Stimulated activated CD8-positive, alpha-beta memory T cell treated with anti-CD3 and anti-CD28 coated beads, Interleukin-12 subunit alpha, Interleukin-12 subunit beta, amount 100 ng/mL, for 24 hours (primary cell): ENCODE results near the gene FNBP1.

Experiments
- DNase-seq: peaks from one replicate; pipeline ENCODE4 v3.0.0-alpha.2; 2020; ENCODE audit errors: extremely low read depth

FNBP1 gene

DNA sequence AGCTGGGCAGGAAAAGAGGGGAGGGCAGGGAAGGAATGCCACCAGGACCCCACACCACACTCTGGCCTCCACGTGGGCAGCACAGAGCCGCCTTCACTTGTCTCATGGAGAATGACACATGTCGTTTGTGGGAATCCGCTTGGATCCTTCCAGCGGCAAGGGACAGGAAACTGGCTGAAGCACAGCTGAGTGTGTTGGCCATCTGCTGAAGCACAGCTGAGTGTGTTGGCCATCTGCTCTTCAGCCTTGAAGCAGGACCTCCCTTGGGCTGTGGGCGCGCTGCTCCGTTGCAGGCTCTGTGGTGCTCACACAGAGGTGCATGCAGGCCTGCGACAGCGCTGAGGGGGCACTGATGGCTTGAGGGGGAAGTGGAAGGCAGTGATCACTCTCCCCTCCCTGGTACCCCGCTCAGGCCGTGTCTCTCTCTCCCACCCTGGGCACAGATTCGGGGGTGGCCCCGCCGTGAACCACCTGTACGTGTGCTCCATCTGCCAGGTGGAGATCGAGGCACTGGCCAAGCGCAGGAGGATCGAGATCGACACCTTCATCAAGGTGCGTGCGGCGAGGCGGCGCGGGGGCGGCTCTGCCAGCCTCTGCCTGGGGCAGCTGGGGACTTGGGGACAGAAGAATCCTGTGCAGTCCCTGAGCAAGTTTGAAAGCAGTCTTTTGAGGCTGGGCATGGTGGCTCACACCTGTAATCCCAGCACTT is 167.1 kb downstream of the FNBP1 start:
- DNase-seq, result no peak

DNA sequence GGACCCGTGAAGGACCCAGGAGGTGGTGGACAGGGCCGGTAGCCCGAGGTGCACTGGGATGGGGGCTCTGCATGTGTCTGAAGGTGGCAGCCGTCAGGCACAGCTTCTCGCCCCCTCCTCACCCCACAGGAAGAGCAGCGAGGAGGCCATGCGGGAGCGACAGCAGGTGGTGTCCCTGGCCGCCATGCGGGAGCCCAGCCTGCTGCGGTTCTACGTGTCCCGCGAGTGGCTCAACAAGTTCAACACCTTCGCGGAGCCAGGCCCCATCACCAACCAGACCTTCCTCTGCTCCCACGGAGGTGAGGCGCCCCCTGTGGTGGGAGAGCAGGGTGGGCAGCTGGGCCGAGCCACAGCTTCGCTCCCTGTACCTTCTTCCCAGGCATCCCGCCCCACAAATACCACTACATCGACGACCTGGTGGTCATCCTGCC is 167.8 kb downstream of the FNBP1 start:
- DNase-seq, result no peak

DNA sequence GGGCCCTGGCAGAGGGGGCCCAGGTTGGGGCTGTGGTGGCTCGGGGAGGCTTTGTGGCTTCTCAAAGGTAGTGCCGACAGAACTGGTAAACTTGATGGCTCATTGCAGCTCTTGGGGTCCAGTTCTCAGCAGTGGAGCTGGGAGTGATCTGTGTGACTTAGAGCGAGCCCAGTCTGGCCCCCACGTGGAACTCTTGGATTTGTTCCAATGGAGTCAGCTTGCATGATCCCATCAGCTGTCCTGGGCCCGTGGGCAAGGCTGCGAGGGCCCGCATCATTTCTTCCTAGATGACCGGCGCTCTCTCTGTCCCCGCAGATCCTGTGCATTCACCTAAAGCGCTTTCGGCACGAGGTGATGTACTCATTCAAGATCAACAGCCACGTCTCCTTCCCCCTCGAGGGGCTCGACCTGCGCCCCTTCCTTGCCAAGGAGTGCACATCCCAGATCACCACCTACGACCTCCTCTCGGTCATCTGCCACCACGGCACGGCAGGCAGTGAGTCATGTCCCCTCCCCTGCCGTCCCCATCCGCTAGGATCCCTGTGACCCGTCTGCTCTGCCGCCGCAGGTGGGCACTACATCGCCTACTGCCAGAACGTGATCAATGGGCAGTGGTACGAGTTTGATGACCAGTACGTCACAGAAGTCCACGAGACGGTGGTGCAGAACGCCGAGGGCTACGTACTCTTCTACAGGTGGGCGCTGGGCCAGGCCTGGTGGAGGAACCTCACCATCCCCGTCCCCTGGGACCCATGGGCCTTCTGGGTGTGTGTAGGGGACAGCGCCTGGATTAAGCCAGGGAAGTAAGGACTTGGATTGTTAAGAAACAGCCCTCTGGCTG is 168.5 kb downstream of the FNBP1 start:
- DNase-seq, result no peak

DNA sequence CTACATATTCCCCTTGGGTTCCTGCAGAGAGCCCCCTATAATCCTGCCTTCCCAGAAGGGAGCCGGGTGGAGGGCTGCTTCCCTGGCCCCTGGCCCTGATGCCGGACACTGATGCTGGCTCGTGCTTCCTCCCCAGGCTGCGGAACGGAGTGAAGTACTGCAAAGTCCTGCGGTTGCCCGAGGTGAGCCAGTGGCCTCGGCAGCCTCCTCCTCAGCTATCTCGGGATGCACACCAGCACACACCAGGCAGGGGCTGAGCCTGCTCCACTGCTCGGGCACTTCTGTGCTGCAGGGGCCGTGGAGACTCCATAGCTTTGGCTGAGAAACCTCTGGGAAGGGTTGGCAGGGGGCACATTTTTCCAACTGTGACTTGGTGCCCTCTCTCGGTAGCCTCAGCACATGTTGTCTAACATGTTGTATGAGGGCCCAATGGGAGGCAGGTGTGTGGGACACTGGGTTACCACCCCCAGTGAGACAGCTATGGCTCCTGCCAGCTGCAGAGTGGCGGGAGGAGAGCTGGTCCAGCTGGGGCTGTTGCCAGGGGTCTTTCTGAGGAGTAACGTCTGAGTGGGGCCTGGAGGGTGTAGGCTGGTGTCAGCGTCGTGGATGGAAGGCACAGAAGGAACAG is 169.3 kb downstream of the FNBP1 start:
- DNase-seq, result no peak

DNA sequence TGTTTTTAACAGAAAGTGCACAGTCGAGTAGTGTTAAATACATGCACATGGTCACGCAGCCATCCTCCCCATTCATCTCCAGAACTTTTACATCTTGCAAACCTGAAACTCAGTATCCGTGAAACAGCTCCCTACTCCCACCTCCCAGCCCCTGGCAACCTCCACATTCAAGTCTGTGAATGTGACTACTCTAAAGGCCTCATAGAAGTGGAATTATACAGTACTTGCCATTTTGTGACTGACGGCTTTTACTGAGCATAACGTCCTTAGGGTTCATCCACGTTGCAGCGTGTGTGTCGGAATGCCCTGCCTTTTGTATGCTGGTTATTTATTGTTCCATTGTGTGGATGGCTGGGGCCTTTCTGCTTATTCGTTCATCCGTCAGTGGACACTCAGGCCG is 171.9 kb downstream of the FNBP1 start:
- no peak for DNase-seq

DNA sequence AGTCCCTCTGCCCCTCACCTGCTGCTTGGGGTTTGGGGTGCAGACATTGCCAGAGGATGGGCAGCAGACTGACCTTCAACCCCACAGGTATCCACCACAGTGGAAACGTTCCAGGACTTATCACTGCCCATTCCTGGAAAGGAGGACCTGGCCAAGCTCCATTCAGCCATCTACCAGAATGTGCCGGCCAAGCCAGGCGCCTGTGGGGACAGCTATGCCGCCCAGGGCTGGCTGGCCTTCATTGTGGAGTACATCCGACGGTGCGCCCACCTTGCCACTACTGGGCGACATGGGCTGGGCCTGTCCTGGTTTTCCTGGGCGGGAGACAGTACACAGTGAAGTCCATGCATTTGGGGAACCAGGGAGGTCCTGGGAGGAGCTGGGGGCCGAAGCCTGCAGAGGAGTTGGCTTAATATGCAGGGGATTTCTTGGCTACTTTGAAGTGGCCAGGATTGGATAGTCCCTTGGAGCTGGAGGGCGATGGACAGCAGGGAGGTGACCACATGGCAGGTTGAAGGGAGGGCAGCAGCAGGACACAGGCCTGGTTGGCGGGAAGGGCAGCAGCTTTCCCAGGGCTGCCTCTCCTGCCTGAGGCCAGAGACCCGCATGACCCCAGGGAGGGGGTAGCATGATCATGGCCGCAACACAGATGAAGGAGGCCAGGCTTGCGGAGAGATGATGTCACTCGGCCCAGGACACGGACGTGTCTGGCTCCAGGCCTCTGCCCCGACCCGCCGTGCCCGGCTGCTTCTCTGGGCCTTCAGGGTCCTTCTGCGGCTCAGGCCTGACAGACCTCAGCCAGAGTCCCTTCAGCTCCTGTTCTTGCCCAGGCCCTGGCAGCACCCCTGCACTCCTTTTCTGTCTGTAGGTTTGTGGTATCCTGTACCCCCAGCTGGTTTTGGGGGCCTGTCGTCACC is 173.1 kb downstream of the FNBP1 start:
- DNase-seq, result no peak

DNA sequence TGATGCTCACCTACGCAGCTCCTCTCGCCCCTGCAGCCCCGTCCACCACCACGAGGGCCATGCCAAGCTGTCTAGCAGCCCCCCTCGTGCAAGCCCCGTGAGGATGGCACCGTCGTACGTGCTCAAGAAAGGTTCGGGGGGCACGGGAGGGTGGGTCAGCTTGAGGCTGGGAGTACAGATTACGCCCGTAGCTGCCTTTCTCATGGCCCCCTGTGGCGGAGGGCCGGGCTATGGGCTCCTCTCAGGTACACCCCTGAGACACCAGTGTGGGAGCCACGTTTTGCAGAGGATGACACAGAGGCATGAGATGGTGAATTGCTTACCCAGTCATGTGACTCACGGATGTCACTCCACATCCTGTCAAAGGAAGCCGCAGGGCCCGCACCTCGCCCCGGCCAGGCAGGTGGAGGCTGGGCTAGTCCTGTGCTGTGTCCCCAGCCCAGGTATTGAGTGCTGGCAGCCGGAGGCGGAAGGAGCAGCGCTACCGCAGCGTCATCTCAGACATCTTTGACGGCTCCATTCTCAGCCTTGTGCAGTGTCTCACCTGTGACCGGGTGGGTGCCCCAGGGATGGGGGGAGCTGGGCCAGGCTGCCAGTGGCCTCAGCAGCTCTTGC is 174.0 kb downstream of the FNBP1 start:
- DNase-seq, result no peak

DNA sequence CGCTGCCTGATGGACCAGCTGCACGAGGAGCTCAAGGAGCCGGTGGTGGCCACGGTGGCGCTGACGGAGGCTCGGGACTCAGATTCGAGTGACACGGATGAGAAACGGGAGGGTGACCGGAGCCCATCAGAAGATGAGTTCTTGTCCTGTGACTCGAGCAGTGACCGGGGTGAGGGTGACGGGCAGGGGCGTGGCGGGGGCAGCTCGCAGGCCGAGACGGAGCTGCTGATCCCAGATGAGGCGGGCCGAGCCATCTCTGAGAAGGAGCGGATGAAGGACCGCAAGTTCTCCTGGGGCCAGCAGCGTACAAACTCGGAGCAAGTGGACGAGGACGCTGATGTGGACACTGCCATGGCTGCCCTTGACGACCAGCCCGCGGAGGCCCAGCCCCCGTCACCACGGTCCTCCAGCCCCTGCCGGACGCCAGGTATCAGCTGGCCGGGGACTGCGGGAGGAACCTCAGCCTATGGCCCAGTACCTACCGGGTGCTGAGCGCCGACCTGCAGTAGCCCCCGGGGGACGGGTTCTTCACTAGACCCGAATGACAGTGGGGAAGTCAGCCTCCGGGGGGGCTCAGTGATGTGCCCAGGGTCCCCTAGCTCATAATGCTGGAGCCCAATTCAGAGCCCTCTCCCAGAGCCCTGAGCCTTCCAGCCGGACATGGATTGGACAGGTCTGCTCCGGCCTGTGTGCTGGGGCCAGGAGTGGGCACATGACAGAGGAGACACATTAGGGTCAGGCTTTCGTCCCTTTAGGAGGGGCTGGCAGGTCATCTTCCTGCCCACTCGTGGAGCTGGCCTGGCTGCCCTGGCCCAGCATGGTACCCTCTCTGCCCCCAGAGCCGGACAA is 174.7 kb downstream of the FNBP1 start:
- DNase-seq, result no peak

DNA sequence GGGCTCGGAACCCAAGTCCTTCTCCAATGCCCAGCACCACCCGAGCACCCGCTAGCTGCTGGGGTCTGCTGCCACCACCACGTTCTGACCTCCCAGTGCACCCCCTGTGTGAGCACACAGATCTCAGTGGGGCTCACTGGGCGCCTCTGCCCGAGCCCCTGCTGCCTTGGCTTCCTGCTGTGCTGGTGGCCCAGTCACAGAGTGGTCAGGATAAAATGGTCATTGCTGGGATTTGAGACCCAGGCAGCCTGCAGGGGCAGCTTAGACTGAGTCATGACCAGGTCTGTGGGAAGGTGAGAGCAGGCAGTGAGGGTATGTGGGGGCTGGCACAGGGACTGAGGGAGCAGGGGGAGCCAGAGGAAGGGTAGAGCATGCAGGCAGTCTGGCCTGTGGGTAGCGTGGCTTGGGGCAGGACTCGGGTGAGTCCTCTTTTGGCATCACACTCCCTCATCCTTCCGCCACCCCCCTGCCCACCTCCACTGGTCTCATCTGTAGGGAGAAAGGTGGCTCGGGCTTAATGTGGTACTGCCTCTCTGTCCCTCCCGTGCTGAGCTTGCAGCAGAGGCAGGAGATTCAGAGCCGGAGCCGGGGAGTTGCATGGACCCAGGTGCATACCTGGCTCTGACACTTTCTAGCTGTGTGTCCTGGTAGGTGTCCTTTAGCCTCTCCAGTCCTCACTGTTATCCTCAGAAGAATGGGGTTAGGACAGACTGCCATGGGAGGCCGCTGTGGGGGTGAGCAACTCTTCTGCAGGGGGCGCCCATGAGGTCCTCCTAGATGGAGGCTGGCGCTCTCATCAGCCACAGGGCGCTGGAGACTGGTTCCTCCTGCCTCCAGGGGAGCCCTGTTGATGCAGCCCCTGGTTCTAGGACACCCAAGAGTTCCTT is 175.6 kb downstream of the FNBP1 start:
- no peak for DNase-seq

DNA sequence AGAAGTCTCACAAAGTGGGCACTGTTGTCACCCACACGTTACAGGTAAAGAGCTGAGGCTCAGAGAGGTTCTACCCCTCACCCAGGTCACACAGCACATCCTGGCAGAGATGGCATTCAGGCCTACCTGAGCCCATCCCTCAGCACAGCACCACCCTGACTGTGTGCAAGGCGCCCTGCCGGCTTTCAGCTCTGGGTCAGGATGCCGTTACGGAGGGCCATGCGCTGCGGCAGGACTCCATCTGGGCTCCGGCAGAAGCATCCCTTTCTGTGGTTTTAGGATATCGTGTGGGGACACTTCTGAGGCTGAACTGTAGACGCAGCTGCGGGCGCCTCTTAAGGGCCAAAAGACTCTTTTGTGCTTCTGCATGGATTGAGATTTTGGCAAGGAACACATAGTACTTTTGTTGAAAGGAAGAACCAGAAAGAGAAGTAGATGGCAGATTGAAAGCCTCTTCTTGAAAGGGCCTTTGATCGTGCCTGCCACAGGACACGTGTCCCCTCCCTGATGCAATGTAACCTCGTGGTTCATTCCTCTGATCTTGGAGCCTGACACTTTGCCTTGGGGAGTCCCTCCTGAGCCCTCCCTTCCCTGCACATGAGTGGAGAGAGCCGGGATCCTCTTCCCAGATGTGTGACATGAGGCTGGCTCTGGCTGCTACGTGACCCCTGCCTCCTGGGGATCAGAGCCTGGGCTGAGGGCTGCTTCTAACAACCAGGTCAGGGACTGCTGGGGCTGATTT is 176.4 kb downstream of the FNBP1 start:
- no peak for DNase-seq

DNA sequence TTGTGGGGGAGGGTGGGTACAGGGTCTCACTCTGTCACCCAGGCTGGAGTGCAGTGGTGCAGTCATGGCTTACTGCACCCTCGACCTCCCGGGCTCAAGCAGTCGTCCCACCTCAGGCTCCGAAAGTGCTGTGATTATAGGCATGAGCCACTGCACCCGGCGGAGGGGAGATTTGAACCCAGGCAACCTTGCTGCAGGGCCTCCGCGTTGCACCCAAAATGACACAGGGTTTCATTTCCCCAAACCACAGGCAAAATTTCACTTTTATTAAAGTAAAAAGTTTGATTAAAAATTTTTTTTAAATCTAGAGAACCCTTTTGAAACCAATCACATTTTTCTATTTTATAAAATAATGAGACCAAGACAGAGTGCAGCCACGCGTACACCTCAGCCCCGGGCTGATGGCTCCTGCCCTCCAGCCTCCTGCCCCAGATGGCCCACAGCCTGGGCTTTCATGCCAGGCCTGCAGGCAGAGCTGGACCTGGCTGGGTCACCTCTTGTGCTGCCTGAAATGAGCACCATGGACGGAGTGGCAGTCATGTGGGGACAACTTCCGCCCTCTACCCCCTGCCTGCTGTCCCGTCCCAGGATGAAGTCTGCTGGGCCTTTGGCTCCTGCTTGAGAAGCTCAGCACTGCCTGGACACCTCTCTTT is 177.2 kb downstream of the FNBP1 start:
- no peak for DNase-seq

DNA sequence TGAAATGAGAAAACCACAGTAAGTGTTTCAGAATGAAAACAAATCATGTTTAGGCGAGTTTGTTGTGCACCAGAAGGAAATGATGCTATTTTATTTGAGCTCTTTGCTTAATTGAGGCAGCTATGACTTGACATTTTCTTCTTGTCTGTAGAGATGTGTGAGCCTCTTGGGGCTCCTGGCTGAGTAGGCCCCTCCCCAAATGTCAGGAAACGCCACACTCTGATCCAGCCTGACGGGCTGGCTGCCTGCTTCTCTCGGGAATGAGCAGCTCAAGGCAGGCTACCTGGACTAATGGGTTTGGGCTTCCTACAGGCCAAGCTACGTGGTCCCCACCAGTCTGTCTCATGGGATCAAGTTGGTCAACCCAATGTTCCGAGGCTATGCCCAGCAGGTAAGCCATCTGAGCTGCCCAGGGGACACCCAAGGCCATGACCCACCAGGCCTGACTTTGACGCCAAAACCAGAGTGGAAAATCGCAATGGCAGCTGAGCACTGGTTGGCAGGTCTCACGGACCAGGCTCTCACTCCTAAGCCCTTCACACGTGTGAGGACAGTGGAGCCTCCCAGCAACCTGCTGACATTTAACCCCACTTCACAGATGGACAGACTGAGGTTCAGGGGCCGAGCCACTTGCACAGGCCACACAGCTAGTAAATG is 177.9 kb downstream of the FNBP1 start:
- DNase-seq, result no peak

DNA sequence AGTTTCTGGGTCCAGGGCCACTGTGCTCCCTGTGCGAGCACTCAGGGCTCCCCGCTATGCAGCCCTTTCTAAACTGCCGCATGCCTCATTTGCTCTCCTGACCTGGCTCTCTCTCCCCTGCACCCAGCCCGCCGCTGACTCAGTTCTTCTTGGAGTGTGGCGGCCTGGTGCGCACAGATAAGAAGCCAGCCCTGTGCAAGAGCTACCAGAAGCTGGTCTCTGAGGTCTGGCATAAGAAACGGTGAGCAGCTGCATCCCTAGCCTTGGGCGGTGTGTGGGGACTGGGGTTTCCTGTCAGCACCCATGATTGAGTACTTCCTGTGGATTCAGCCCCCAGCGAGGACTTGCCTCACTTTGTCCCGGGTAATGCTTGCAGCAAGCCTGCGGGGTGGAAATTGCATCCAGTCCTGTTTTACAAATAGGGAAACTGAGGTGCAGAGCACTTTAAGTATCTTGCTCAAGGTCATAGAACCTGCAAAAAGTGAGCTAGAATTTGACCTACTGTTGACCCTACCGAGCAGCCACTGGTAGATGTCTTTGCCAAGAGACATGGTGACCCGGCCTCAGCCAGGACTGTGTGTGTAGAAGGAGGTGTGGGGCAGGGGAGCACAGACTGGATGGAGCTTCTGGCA is 179.8 kb downstream of the FNBP1 start:
- DNase-seq, result peak; percentile 56

DNA sequence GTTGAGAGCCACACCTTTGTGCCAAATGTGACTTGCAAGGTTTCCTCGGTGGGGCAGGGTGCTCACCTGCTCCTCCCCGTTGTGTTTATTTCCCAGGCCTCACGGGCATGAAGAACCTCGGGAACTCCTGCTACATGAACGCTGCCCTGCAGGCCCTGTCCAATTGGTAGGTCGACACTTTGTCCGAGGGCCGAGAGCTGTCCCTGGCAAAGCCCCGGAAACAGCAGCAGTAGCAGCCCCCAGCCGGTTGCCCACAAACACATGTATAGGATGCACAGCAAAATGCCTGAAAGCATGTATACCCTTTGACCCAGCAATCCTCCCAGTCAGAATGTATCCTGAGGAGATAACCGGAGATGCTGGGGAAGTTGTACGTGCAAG is 181.6 kb downstream of the FNBP1 start:
- DNase-seq, result no peak

DNA sequence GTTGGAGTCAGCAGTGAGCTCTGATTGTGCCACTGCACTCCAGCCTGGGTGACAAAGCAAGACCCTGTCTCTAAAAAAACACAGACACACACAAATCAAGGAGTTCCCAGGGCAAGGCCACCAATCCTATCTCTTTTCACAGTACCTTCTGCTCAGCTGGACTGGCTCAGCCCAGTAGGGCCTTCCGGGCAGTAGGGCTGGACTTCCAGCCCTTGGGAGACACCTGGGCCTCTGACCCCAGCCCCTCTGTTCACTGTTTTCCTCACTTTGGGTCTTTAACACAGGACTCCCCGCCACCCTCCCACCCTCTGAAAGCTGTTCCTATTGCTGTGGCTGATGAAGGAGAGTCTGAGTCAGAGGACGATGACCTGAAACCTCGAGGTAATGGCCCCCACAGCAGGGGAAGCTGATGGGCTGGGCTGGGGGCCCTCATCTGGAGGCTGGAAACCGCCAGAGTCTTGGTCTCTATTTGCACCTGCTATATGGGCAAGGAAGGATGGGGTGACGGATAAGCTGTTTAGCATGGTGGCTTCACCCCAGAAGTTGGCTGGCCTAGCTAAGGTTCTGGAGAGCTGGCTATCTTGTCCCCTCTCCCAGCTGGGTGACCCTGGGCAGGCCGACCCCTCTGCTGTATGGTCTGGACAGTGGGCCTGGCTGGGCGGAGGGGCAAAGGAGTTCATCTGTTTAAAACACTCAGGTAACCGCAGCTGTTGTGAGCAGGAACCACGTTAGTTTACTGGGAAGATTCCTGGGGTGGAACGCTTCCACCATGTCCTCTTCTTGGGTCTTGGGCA is 182.1 kb downstream of the FNBP1 start:
- no peak for DNase-seq
